HG03354 (cell line): ENCODE data around the gene TAF4.

Experiments
- ATAC-seq: cut with Tn5 transposase; IDR thresholded peaks from one replicate; pipeline ENCODE4 v1.9.1; 2021; ENCODE audit warnings: mild to moderate bottlenecking; ENCODE audit not compliant: unreplicated experiment, poor library complexity, severe bottlenecking

TAF4 gene

DNA sequence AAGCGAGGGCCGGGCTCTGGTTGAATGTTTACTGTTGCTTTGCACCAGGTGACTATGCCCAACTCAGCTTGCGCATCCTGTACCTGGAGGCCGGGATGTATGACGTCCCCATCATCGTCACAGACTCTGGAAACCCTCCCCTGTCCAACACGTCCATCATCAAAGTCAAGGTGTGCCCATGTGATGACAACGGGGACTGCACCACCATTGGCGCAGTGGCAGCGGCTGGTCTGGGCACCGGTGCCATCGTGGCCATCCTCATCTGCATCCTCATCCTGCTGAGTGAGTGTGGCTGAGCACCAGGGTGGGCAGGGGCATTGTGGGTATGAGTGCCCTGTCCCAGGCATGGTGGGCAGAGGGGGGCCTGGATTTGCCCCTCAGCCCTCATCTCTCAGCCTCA, 136.1 kb downstream of the TAF4 start:
- no peak for ATAC-seq

DNA sequence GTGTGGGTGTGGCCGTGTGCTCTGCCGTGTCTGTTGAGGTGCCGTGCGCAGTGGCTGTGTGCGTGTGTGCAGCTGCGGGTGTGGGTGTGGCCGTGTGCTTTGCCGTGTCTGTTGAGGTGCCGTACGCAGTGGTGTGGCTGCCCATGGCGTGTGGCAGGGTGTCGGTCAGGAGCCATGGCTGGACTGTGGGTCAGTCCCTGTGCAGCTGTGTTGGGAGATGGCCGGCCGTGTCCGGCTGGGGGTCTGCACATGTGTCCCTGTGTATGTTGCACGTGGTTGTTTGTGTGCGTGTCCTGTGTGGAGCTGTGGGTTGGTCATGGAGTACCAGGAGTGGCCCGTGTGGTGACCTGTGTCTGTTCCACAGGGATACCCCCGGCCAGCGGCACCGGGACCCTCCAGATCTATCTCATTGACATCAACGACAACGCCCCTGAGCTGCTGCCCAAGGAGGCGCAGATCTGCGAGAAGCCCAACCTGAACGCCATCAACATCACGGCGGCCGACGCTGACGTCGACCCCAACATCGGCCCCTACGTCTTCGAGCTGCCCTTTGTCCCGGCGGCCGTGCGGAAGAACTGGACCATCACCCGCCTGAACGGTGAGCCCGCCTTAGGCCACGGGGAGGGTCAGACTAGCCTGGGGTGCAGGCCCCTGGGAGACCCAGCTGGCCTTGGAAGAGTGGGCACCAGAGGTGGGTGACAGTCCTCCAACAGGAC, 137.7 kb downstream of the TAF4 start:
- ATAC-seq = no peak

GRCh38 chr20:61927193-61927825, 138.4 kb downstream of the TAF4 start:
- ATAC-seq = no peak

DNA sequence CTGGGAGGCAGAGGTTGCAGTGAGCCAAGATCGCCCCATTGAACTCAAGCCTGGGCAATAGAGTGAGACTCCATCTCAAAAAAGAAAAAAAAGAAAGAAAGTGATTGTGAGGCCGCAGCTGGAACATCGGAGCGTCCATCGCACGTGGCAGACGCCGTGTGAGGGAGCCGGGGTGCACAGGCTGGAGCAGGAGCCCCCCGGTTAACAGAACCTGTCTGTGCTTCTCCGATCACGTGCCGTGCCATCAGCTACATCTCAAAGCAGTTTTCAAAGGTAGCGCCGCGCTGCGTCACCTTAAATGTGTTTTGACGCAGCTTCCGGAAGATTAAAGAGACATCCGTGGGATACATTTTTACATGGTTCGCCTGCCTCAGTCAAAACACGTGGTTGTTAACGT, 138.9 kb downstream of the TAF4 start:
- ATAC-seq = no peak

DNA sequence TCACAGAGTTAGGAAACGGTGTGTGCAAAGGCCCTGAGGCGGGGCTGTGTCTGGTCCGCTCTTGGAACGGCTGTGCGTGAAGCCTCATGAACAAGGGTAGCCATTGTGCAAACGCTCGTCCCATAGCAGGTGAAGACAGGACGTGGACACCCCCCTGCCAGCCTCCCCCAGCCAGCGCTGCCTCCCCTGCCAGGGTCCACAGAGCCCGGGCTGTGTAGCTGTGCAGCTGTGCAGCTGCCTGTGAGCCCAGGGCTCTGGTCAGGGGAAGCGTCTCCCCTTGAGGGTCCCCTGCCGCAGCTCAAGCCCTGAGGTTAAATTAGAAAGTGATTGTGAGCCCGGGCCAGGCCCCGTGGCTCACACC, 139.4 kb downstream of the TAF4 start:
- ATAC-seq = no peak

- no peak for ATAC-seq
These were observed 140.0 kb downstream of the TAF4 start for GRCh38 chr20:61925555-61926252.

- no peak for ATAC-seq
These were observed 140.7 kb downstream of the TAF4 start for GRCh38 chr20:61924858-61925554.
